GM19468 (cell line): ENCODE data around the gene GPR176.
"Not testable (repeated sequence)": the region's sequence is repeated elsewhere in the genome, so short reads cannot be mapped to it uniquely, and the experiment has no call there.

ENCODE experiments used
- ATAC-seq: cut with Tn5 transposase; IDR thresholded peaks from one replicate; pipeline ENCODE4 v1.9.1; 2021; ENCODE audit warnings: mild to moderate bottlenecking, moderate library complexity, moderate number of reproducible peaks; ENCODE audit not compliant: unreplicated experiment; ENCODE audit errors: extremely low read depth

Gene GPR176

DNA sequence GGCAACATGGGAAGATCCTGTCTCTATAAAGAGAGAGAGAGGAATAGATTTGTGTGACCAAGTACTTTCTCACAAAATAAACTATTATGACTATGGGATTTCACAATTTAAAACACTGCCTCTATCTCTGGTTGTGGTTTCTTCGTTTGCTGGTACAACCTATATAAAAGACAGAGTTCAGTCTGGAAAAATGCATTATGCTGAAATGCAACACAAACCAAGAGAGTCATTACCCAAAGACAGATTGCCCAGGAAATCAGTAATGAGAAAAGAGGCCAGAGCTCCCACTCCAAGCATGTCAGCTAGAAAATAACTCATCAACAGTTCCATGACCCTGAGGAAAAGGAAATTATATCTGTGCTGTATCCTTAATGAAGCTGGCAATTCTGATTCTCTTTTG lies 23.2 kb downstream of the GPR176 start:
- ATAC-seq: no peak

DNA sequence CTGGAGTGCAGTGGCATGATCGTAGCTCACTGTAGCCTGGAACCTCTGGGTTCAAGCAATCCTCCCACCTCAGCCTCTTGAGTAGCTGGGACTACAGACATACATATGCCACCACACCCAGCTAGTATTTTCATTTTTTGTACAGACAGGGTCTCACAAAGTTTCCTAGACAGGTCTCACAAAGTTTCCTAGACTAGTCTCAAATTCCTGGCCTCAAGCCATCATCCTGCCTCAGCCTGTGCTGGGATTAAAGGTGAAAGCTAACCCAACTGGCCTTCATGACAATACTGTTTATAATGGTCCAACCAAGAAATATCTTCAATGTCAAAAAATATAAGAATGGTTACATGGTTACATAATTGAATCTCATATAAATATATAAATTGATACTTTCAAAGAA lies 24.0 kb downstream of the GPR176 start:
- no peak for ATAC-seq

DNA sequence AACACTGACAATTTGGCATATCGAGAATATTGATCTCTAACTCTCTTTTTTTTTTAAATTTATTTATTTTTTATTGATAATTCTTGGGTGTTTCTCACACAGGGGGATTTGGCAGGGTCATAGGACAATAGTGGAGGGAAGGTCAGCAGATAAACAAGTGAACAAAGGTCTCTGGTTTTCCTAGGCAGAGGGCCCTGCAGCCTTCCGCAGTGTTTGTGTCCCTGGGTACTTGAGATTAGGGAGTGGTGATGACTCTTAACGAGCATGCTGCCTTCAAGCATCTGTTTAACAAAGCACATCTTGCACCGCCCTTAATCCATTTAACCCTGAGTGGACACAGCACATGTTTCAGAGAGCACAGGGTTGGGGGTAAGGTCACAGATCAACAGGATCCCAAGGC lies 27.0 kb downstream of the GPR176 start:
- not testable (repeated sequence) for ATAC-seq

DNA sequence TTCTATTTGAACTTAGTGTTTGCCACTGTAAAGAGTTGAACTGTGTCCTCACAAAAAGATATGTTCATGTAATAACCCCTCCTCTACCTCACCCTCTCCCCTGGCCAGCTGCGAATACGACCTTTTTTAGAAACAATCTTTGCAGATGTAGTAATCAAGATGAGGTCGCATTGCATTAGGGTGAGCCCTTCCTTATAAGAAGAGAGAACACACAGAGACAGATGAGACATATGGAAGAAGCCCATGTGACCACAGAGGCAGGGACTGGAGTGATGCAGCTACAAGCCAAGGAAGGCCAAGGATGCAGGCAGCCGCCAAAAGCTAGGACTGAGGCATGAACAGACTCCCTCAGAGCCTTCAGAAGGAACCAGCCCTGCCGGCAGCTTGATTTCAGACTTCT lies 27.6 kb downstream of the GPR176 start:
- ATAC-seq: no peak

DNA sequence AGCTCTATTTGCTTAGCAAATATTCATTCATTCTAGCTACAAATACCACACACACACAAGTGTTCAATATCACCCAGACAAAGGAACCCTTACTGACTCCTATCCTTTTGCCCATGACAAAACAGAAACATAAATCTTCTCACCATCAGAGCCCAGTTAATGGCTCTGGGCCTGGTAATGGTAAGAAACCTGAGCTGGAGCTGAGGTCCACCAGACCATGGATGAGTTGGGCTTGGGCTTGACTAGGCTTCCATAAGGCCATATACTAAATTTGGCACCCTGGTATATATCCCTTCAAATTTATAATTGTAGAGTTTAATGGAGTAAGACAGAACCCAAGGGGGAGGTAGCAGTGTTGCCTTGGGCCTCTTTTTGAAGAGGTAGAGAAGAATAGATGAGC lies 29.4 kb downstream of the GPR176 start:
- no peak for ATAC-seq

DNA sequence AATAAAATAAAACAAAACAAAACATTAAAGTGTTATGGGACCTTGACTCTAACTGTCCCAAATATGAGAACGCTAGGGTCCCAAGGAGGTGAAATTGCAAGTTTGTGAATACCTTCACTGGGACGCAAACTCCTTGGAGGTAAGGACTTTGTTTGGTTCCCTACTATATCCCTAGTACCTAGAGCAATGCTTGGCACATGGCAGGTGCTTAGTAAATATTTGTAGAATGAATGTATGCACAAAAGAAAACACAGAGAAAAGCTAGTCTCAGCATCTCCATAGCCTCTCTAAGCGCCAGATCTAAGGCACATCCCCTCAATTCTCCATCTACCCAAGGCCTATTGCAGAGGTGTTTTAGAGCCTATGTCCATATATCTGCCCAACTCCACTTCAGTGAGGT lies 30.5 kb downstream of the GPR176 start:
- ATAC-seq: no peak

DNA sequence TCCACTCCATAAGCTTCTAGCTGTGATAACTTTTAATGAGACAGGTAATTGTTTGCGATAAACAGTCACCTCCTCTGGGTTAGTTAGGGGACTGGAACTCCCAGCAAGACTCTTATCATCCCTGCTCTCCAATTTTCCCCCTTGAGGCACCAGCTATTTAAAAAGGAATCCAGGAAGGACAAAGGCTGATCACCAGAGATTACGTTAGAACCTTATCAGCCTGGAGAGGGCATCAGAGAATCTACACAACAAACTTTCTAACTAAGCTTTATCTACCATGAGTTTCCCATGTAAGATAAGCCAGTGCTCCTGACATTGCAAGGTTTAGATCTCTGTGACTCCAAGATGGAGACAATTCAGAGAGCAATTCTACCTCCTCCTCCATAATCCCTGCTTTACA lies 31.3 kb downstream of the GPR176 start:
- ATAC-seq: no peak

DNA sequence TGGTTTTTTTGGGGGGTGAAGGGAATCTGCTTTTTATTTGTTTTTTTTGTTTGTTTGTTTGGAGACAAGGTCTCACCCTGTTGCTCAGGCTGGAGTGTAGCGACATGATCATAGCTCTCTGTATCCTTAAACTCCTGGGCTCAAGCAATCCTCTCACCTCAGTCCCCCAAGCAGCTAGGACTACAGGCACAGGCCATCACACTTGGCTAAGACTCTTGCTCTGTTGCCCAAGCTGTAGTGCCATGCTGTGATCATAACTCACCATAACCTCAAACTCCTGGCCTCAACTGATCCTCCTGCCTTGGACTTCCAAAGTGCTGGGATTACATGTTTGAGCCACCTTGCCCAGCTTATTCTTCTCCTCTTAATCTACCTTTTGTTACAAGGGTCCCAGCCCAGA lies 31.8 kb downstream of the GPR176 start:
- no peak for ATAC-seq

DNA sequence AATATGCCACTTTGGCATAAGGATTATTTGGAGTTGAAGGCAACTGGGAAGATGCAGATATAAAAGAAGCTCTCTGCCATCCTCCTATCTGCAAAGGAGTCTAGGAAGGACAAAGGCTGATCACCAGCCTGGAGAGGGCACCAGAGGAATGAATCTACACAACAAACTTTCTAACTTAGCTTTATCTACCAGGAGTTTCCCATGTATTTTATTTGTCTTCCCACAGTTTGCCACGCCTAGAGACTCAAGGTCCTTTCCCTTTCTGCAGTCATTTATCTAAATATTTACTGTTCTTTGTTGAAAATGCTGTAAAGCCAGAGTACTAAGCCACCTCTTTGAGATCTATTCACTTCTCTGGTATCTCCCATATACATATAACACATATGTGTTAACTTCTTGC lies 32.2 kb downstream of the GPR176 start:
- ATAC-seq: no peak

DNA sequence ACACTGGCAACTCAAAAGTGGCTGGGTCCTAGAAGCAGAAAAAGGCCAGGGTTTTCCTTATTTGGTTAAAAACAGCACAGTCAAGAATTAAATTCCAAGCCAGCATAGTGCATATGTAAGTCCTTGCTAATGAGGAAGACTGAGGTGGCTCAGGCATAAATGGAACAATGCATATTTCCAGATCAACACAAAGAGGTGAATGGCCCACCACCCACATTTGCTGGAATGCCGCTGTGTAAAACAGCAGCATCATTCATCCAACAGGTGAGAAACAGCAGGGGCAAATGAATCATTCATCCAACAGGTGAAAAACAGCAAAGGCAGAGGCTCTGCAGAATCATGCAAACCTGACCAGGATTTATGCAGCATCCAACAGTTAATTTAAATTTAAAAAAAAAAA lies 32.9 kb downstream of the GPR176 start:
- no peak for ATAC-seq

DNA sequence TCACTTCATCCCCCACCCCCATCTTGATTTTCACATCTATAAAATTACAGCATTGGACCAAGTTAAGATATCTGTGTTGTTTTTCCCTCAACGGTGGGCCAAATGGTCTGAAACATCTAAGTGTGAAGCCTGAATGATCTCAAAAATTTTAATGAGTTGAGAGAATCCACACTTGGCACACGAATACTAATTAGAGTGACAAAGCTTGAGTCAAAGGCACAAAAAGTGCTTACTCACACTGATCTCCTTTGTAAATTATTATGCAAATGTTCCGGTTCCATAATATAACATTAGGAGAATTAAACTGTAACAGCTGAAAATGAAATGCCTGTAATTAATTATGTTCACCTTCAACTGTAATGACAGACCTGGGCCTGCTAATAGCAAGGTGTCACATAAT lies 33.6 kb downstream of the GPR176 start:
- ATAC-seq: no peak

DNA sequence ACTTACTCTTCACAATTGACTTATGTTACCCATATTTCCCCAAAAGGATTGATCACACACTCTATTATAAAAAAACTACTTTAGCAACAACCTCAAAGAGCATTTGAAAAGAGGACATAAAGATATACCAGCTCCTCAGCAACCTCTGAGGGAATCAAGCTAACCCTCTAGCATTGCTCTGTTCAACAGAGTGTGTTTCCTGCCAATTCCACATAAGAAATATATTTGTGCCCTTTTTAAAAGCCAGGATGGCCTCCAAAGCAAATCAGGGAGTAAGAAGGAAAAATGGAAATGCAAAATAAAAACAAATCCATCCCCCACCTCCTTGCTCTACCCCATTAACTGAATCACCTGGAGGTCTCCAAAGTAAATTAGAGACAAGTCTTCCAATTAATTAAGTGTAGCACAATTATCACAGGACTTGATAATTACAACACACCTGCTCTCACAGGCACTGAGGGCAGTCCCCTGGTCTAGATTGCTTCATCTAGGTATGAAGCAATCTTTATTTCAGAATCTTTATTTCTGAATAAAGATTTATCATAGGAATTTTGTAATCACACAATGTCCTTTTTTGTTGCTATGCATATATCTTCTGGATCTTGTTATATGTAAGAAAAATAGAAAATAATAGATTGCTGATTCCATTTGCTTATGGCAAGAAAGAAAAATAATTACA lies 34.8 kb downstream of the GPR176 start:
- no peak for ATAC-seq

DNA sequence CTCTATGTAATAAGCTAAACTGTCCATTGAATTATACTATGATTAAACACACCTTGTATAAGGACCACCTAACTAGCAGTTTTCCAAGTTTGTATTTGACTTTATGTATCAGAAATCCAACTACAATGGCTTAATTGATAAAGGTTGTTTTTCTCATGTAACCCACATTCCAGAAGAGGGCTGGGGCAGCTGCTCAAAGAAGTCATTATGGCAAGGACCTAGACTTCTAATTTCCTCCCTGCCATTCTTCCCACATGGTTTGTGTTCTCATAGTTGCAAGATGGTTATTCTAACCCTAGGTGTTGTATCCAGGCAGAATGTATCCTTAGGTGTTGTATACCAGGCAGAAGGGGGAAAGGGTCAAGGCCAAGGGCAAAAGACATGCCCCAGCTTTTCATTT lies 35.7 kb downstream of the GPR176 start:
- no peak for ATAC-seq

DNA sequence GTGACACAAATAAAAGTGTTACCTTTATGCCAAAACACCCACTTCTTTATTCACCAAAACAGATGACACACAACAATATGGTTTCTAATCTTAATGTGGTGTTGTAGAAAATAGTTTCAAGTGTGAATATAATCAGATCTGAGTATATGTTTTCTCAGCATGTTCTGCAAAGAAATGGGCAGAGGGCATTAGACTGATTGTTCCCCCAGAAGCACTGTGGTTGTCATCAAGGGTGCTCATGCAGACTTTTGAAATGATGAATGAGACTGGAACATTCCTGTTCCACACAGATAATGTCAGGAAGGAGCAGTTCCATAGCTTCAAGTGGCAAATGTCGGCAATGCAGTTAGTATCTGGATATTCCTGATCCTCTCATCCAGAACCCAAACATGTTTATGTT lies 37.5 kb downstream of the GPR176 start:
- no peak for ATAC-seq

DNA sequence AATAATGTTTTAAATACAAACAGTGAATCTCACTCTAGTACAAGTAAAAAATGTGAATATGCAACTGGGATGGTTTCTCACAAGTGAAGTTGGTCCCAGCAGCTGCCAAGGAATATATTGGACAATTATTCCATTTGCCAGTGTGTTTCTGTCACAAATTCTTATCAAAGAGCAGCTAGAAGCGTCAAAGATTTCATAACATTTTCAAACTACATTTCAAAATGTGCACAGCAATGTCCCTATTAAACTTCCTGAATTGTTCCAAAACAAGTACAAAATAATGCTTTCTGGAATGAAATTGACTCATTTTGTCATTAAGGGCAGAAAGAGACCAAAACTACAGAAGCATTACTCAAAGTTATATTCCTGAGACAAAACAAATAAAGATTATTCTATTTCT lies 38.3 kb downstream of the GPR176 start:
- no peak for ATAC-seq

DNA sequence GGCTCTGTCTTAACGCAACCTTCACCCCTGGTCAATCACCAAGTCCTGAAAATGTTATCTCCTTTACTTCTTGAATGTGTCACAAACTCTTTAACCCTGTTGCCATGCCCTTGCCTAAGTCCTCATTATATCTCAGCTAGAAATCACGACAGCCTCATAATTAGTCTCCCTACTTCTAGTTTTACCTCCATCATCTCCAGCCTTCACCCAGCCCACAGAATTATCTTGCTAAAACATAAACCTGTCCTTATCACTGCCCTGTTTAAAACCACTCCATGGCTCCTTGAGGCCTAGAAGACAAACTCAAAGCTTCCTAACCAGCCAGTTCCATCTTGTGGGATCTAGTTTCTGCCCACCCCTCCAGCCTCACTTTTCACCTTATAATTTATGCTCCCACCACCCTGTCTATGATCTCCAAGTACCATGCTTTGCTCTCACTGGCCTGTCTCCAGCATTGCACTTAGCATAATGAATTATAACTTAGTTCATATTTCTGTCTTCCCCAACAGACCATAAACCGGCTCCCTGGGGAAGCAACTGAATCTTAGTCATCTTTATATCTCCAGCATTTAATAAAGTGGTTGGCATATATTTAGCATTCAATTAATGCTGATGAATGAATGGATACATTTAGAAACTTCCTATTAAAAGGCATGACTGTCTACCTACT lies 39.2 kb downstream of the GPR176 start:
- no peak for ATAC-seq

DNA sequence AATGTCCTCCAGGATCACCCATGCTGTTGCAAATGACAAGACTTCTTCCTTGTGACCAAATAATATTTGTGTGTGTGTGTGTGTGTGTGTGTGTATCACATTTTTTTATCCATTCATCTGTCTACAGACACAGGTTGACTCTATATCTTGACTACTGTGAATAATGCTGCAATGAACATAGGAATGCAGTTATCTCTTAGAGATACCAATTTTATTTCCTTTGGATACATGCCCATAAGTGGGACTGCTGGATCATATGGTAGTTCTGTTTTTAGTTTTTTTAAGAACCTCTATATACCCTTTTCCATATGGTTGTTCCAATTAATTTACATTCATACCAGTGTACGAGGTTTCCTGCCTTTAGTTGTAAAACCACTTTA lies 41.7 kb downstream of the GPR176 start:
- no peak for ATAC-seq

DNA sequence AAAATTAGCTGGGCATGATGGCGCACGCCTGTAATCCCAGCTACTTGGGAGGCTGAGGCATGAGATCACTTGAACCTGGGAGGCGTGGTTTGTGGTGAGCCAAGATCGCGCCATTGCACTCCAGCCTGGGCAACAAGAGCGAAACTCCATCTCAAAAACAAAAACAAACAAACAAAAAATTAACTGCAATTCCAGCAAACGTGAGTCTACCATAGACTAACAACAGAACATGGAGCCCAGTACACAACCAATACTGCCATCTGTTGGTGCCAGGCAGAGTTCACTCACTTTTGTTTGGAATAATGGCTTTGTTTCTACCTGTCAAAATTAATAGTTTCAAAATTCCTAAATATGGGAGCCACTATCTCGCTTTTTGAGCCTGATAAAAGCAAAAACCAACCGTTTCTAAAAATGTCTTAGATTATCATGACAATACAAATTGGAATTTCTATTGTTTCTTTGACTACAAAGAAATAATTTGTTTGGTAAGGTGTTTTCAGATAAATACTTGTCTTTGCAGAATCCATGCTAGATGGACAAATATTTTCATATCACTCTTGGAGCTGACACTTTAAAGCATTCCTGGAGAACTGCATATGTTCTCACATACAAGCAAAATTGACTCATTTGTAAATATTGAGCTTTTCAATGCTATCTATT lies 45.0 kb downstream of the GPR176 start:
- ATAC-seq: no peak

DNA sequence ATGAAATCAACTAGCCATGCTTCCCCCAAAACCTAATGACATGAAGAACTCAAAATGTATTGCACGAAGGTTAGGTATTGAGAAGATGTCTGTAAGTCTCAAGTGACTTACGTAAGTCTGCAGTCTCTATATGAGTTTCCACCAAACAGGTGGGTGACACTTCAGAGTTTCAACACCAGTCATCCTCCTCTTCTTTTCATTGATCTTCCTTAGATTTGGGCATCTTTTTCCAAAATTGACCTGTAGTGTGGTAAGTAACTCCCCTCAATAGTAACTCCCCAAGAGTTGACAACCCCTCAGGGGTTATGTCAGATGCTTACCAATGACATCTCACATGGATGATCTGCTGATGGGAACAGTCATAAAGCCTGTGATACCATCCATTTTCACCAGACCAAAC lies 46.1 kb downstream of the GPR176 start:
- no peak for ATAC-seq

DNA sequence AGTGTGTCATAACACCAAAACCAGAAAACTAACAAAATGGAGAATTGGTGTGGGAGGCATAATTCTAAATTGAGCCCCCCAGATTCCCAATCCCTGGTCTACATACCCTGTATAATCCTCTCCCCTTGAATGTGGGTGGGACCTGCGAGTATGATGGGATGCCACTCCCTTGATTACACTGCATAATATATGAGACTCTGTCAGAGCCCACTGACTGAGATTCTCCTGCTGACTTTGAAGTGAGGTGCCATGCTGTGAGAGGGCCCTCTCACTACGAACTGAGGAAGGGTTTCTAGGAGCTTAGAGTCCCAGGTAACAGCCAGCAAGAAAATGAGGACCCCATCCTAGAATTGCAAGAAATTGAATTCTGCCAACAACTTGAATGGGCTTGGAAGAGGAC lies 49.5 kb downstream of the GPR176 start:
- no peak for ATAC-seq

DNA sequence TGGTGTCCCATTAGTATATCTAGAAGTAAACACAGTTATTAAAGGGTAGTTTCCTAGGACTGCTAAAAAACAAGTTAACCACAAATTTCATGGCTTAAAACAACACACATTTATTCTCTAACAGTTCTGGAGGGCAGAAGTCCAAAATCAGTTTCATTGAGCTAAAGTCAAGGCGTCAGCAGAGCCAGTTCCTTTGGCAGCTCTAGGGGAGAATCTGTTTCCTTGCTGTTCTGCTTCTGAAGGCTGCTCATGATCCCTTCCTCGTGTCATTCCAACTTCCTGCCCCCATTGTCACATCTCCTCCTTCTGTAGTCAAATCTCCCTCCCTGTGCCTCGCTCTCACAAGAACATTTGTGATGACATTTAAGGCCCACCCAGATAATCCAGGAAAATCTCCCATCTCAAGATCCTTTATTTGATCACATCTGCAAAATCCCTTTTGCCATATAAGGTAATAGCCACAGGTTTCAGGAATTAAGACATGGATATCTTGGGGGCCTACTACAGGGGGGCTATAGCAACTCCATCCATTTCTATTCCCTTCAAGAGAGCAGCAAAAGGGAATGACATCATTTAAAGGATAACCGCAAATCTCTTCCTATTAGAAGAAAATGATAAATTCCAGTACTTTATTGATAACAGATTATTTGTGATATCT lies 50.1 kb downstream of the GPR176 start:
- no peak for ATAC-seq
